Adrenal gland (tissue), 5 donors: ENCODE data around the gene SCFD2.

ENCODE experiments used
- CTCF ChIP-seq, 6 experiments: fragments of 450-650 bp in 4 of 6; fragments of 200-600 bp in 2 of 6; sonication (generic) in 1 of 6; IDR thresholded peaks; 1 replicate in 5 of 6; 2 replicates in 1 of 6; pipeline versions ENCODE4 v1.5.1 to v1.8.0; 2016 to 2021; ENCODE audit warnings: antibody characterized with exemption in 6 of 6, mild to moderate bottlenecking in 2 of 6, moderate library complexity in 1 of 6
- POLR2A ChIP-seq, 2 donors: fragments of 450-650 bp; IDR thresholded peaks; one replicate each; pipeline ENCODE4 v1.6.1; 2017; ENCODE audit warnings: antibody characterized with exemption in 2 of 2, mild to moderate bottlenecking in 2 of 2, moderate library complexity in 1 of 2
- donor health status: DM: no; HTN: no; CAD: no.

- no peak for TF ChIP-seq CTCF (IDR thresholded peaks at IDR 0.05)
- TF ChIP-seq POLR2A (IDR thresholded peaks at IDR 0.05): no peak
Measured at GRCh38 chr4:52994567-52994966, 371.3 kb downstream of the SCFD2 start.
